PC-3 (cell line): Measurements from ENCODE around the gene CDKL4.

ENCODE experiments used
- CTCF ChIP-seq: fragments of 300-600 bp; sonication (generic); conservative IDR thresholded peaks from 2 replicates; pipeline ENCODE4 v1.5.1; 2017; ENCODE audit warnings: antibody characterized with exemption, low read depth, mild to moderate bottlenecking, low read length
- EZH2phosphoT487 ChIP-seq: fragments of 300-600 bp; sonication (generic); IDR thresholded peaks from 2 replicates; pipeline ENCODE4 v1.6.1; 2018; ENCODE audit warnings: mild to moderate bottlenecking, antibody characterized with exemption, low read length, borderline replicate concordance

- no peak for TF ChIP-seq CTCF
- TF ChIP-seq EZH2phosphoT487 = no peak
Observed at GRCh38 chr2:39220136-39220535, 23.6 kb downstream of the CDKL4 start.
